ENCODE results near the gene IRX4. TPM values are rescaled to one million over a fixed set of nuclear protein-coding genes. Genes with fewer than 3 reads are reported as not detected.

Gene IRX4
- total and polyA plus RNA-seq, 2 of the 4 experiments (the other 2 are of a cell fraction): not detected

GRCh38 chr5:1930880-1931603 lies 48.3 kb upstream of the IRX4 start:
- ChIA-PET CTCF (no interaction called here), POLR2A (ENCODE audit: unreplicated experiment) (no interaction called here)
- ATAC-seq (ENCODE audit: low read depth) (peak; percentile 56), DNase-seq (no peak)
- no peaks in the 10 kb centered on the region for H3K4me1 ChIP-seq (ENCODE audit: control insufficient read depth, insufficient read depth, low read length)
- no peak overlapping the region for H2AK5ac ChIP-seq (ENCODE audit: low read depth, low read length)
- 0% methylated on average over 13 of the region's 66 CpGs; no CpG with 5 or more reads in 1 of the 2 experiments for WGBS, 2 experiments (ENCODE audit: extremely low coverage in 2 of 2, insufficient read length in 1 of 2)
- dilution Hi-C loops (cut with HindIII; ENCODE audit: low sequenced_read_pairs, unreplicated experiment): no loop called here
- TF ChIP-seq CEBPB (IDR thresholded peaks at IDR 0.05; ENCODE audit: low read depth, low read length) (no peak), RAD21 (IDR thresholded peaks at IDR 0.05; ENCODE audit: low read length) (no peak), MAFK (IDR thresholded peaks at IDR 0.05; ENCODE audit: low read depth, low read length) (no peak), CTCF (conservative IDR thresholded peaks at IDR 0.05; ENCODE audit: low read depth, low read length) (no peak), MAZ (IDR thresholded peaks at IDR 0.05; ENCODE audit: borderline replicate concordance, low read depth, low read length) (no peak), RFX5 (IDR thresholded peaks at IDR 0.05; ENCODE audit: low read depth, low read length) (no peak), RCOR1 (IDR thresholded peaks at IDR 0.05; ENCODE audit: insufficient replicate concordance, low read length) (no peak), FOS (IDR thresholded peaks at IDR 0.05; ENCODE audit: low read depth, low read length) (no peak), BHLHE40 (IDR thresholded peaks at IDR 0.05; ENCODE audit: low read depth, low read length) (no peak), ELK1 (IDR thresholded peaks at IDR 0.05; ENCODE audit: borderline replicate concordance, low read depth, low read length) (no peak), MXI1 (IDR thresholded peaks at IDR 0.05; ENCODE audit: borderline replicate concordance, low read depth, low read length) (no peak)
- peaks cover 11% of the 10 kb centered on the region for H3K27me3 ChIP-seq (ENCODE audit: control insufficient read depth, insufficient read depth, low read length)
- no peak overlapping the region for H4K5ac ChIP-seq (ENCODE audit: low read depth, low read length)
- in situ Hi-C loops (cut with MboI; ENCODE audit: low sequenced_read_pairs): no loop called here
- H2BK5ac ChIP-seq (ENCODE audit: low read depth, low read length, poor library complexity, severe bottlenecking): no peak overlapping the region
- H3K9ac ChIP-seq (ENCODE audit: low read depth, low read length): no peak overlapping the region
- intact Hi-C loops (cut with micrococcal nuclease): no loop called here
- H3K4me3 ChIP-seq (ENCODE audit: insufficient read depth, low read depth, low read length): no peak overlapping the region
- no peaks in the 10 kb centered on the region; the same call in 1 of the 2 replicates for H3K9me3 ChIP-seq (ENCODE audit: control insufficient read depth, insufficient read depth, low read length)
- H3K4me2 ChIP-seq (ENCODE audit: low read depth, low read length): no peak overlapping the region
- H4K91ac ChIP-seq (ENCODE audit: insufficient read depth, low read depth, low read length): no peak overlapping the region
- no TSS peak for BruUV-seq (replicated peaks)
- H2AK9ac ChIP-seq (replicated peaks; ENCODE audit: low read depth, low read length, poor library complexity): no peak overlapping the region
- no peak overlapping the region for H3K14ac ChIP-seq (replicated peaks; ENCODE audit: low read depth, low read length)
- H2BK120ac ChIP-seq (ENCODE audit: low read depth, low read length): no peak overlapping the region
- no peak overlapping the region for H3K27ac ChIP-seq (ENCODE audit: insufficient read depth, low read length)
- no peak overlapping the region for H2BK20ac ChIP-seq (ENCODE audit: low read depth, low read length)
- no peaks in the 10 kb centered on the region for H4K20me1 ChIP-seq (ENCODE audit: insufficient read depth, low read length)
- no peak overlapping the region for H3K56ac ChIP-seq (ENCODE audit: extremely low read depth, insufficient read depth, low read length)
- no peaks in the 10 kb centered on the region for H3K79me1 ChIP-seq (ENCODE audit: low read depth in 1 of 2, low read length in 2 of 2)
- H3K23ac ChIP-seq (ENCODE audit: low read depth, low read length): no peak overlapping the region
- no peak overlapping the region for H3K18ac ChIP-seq (ENCODE audit: low read depth, low read length)
- no peaks in the 10 kb centered on the region for H3K36me3 ChIP-seq (ENCODE audit: control insufficient read depth, insufficient read depth, low read length)
- no peaks in the 10 kb centered on the region for H3K9me1 ChIP-seq (ENCODE audit: insufficient read depth, low read length)
- peak overlapping the region; percentile 32 for H2AFZ ChIP-seq (replicated peaks; ENCODE audit: low read length, poor library complexity)
- no peak overlapping the region for H3K4ac ChIP-seq (ENCODE audit: low read depth, low read length)
- no peak overlapping the region for H4K8ac ChIP-seq (ENCODE audit: low read depth in 2 of 2, low read length in 2 of 2)
- H2BK15ac ChIP-seq (ENCODE audit: low read depth, low read length): no peak overlapping the region
